Subcutaneous adipose tissue (tissue), 4 donors: ENCODE results near the gene PRIM2. TPM values are rescaled to one million over a fixed set of nuclear protein-coding genes. Genes with fewer than 3 reads are reported as not detected.

Experiments used
- total RNA-seq, 4 donors: library from RNA; depleted of rRNA; stranded (reverse); fragments of >200 nt; gene quantifications; one replicate each; pipeline ENCODE4 v1.1.0, GENCODE V29; 2016
- TF ChIP-seq, protein P1 (sequence below): fragments of 450-650 bp; IDR thresholded peaks from one replicate; pipeline ENCODE4 v1.5.1; 2016; ENCODE audit warnings: low read depth, mild to moderate bottlenecking, control low read depth, antibody characterized with exemption, moderate library complexity

The PRIM2 gene, protein sequence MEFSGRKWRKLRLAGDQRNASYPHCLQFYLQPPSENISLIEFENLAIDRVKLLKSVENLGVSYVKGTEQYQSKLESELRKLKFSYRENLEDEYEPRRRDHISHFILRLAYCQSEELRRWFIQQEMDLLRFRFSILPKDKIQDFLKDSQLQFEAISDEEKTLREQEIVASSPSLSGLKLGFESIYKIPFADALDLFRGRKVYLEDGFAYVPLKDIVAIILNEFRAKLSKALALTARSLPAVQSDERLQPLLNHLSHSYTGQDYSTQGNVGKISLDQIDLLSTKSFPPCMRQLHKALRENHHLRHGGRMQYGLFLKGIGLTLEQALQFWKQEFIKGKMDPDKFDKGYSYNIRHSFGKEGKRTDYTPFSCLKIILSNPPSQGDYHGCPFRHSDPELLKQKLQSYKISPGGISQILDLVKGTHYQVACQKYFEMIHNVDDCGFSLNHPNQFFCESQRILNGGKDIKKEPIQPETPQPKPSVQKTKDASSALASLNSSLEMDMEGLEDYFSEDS
- total RNA-seq = 10 to 100 TPM in 3 of 4 donors, 1 to 10 TPM in 1; 5.7 to 11.0 (median 10.5) TPM

DNA sequence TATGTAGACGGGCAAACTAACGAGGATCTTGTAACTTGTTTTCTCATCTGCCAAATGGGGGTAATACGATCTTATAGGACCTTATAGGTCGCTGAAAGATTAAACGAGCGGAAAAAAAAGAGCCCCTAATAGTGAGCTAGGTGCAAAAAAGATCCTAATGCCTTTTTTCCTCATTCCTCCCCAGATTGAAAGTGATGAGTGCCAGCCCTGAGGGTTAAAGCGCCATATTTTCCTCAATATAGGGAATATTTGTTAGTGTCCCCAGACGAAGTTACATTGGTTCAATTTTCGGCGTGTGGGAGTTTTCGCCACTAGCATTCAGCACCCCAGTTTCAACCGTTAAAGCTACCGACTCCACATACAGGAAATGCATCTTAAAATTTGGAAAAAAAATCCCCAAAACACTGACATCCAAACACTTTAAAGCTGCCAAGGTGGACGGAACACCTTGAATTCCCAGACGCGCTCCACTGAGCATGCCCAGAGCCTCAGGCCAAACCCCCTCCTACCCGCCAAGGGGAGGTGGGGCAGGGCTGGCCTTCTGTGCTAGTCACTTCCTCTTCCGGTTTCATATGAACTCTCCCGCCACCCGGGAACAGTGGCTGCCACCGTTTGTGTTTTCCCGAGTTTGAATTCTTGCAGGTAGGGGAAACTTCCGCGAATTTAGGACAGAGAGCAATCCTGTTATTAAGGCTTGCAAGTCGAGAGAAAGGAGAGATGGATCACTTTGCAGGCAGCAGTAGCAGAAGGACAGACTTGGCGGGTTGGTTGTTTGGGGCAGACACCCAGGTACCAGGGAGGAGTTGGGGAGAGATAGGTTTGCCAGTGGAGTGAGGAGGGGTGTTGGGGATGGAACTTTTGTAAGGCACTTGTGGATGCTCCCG is at the start of gene PRIM2:
PRIM2 (plus strand) TSS at position 571 of the 884 bp plus-strand sequence. CDS start 816 bp downstream, outside the sequence.
- TF ChIP-seq, protein P1, sequence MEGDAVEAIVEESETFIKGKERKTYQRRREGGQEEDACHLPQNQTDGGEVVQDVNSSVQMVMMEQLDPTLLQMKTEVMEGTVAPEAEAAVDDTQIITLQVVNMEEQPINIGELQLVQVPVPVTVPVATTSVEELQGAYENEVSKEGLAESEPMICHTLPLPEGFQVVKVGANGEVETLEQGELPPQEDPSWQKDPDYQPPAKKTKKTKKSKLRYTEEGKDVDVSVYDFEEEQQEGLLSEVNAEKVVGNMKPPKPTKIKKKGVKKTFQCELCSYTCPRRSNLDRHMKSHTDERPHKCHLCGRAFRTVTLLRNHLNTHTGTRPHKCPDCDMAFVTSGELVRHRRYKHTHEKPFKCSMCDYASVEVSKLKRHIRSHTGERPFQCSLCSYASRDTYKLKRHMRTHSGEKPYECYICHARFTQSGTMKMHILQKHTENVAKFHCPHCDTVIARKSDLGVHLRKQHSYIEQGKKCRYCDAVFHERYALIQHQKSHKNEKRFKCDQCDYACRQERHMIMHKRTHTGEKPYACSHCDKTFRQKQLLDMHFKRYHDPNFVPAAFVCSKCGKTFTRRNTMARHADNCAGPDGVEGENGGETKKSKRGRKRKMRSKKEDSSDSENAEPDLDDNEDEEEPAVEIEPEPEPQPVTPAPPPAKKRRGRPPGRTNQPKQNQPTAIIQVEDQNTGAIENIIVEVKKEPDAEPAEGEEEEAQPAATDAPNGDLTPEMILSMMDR = no peak

DNA sequence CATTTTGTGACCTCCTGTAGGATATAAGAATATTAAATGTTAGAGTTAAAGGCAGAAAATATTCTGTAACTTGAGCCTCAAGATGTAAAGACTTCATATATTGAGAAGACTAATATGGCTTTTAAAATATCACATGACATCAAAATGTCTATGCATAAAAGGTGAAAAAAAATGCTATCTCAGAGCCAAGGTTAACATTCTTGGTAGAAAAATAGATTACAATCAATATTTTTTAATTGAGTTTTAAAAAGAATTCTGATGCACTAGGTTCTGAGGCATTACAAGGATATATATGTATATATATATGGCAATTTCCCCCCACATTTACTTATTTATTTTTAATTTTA is 49.2 kb upstream of the PRIM2 start:
- TF ChIP-seq, protein P1 = no peak

DNA sequence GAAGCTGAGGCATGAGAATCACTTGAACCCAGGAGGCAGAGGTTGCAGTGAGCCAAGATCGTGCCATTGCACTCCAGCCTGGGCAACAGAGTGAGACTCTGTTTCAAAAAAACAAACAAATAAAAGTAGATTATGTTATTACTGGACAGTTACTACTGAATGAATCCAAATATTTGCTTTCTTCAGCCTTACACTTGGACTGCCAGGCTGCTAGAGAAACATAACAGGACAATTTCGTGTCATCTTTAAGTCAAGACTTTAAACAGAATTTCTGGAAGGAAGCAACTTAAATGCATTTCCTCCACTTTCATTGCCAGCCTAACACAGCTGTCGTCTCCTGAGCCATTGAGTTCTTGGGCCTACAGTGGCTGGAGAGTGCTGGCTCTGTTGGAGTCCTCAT is 42.0 kb upstream of the PRIM2 start:
- TF ChIP-seq, protein P1 = no peak

DNA sequence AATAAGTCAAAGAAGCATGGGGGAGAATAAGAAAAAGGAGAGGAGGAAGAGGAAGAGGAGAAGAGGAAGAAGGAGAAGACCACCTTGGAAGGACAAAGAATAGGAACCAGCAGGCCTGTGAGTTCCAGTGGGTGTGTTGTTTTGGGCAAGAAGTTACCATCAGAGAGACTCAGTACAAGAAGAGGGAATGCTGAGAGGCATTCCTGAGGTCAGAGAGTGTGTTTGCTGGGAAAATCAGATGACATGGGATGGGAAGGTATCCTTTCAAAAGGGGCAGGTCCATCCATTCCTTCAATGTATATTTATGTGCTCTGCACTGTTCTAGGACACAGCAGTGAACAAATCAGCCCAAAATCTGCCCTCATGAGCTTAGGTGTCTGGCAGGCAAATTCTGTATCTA is 40.5 kb upstream of the PRIM2 start:
- TF ChIP-seq, protein P1 = no peak

DNA sequence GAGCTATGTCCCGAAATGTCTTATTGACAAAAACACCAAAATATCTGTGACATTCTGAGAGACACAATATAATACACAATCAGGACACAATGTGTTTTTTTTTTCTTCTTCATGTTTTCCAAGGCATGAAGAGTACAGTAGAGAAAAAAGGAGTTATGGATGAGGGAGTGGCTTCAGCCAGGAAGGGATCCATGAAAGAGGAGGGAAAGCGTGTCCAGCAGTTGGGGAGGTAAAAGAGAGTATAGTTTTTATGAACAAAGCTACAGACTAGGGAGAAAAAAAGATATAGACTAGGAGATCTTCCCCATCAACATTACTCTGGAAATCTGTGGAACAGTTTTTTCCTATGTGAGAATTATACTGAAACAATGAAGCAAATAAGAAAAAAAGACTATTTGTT is 38.9 kb upstream of the PRIM2 start:
- TF ChIP-seq, protein P1 = no peak

DNA sequence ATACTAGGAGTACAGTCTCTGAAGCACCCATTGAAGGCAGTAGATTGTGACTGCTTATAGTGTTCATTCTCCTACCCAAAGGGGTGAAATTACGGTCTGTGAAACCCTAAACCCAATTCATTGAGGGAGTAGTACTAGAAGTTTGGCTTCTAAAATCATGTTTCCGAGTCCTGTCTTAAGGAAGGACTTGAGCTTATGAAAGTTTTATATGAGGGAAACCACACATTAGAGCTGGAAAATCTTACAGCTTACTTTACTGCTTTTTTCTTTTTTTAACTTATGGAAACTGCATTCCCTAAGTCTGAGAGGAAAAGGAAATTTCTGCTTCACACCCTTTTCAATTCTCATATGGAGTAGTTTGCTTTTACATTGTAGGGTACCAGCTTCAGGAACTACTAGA is 38.4 kb upstream of the PRIM2 start:
- TF ChIP-seq, protein P1 = no peak

DNA sequence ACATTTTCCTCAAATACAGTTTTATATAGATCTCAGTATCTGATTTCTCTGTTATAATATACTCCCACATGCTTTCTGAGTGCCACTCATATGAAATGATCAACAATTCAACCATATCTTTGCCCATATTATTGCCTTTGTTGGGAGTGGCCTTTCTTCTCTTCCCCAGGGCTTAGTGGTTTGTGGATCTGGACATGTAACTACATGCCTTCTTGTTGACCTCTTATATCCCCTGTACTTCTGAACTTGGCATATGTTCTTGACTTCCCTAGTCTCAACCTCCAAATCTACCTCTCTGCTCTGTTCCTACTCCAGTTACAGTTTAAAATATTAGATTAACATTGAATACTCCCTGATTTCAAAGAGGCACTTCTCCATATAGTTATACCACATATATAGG is 34.3 kb upstream of the PRIM2 start:
- TF ChIP-seq, protein P1 = no peak
